ENCODE data around the gene COL15A1. TPM values are rescaled to one million over a fixed set of nuclear protein-coding genes. Genes with fewer than 3 reads are reported as not detected.

The COL15A1 gene
- total RNA-seq, 1 donor from 2014 or later, result 15.0 TPM

DNA sequence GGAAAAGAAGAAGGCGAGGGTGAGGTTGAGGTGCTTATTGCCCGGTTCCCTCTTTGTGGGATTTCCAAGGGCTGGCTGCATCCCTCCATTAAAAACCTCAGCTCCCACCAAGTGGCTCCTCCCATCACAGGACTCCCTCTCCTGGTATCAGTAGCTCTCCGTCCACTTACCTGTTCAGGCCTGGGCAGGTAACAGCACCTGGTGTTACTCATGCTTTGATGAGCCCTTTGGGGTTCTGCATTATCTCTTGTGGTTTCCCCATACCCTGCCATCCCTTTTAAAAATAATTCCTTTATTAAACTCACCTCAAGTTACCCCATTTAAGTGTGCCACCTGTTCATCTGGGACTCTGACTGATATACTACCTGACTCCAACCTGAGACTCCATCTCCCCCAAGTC, 143.8 kb downstream of the COL15A1 start:
- Histone ChIP-seq H3K36me3 (no peaks in the 10 kb centered on the region), H3K27me3 (no peaks in the 10 kb centered on the region), H3K27ac (no peak overlapping the region), H3K9me3 (no peaks in the 10 kb centered on the region), H3K4me3 (no peak overlapping the region), H3K4me1 (peaks cover 30% of the 10 kb centered on the region)
- TF ChIP-seq, protein P1, sequence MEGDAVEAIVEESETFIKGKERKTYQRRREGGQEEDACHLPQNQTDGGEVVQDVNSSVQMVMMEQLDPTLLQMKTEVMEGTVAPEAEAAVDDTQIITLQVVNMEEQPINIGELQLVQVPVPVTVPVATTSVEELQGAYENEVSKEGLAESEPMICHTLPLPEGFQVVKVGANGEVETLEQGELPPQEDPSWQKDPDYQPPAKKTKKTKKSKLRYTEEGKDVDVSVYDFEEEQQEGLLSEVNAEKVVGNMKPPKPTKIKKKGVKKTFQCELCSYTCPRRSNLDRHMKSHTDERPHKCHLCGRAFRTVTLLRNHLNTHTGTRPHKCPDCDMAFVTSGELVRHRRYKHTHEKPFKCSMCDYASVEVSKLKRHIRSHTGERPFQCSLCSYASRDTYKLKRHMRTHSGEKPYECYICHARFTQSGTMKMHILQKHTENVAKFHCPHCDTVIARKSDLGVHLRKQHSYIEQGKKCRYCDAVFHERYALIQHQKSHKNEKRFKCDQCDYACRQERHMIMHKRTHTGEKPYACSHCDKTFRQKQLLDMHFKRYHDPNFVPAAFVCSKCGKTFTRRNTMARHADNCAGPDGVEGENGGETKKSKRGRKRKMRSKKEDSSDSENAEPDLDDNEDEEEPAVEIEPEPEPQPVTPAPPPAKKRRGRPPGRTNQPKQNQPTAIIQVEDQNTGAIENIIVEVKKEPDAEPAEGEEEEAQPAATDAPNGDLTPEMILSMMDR (IDR thresholded peaks at IDR 0.05), result no peak
- TF ChIP-seq POLR2A (IDR thresholded peaks at IDR 0.05) (no peak), POLR2AphosphoS5 (IDR thresholded peaks at IDR 0.05; ENCODE audit: insufficient read depth in 1 of 2, low read depth in 1 of 2) (no peak)
- intact Hi-C loops (cut with DNase I), result no loop called here
- DNase-seq (ENCODE audit: extremely low spot score in 2 of 2), result no peak

DNA sequence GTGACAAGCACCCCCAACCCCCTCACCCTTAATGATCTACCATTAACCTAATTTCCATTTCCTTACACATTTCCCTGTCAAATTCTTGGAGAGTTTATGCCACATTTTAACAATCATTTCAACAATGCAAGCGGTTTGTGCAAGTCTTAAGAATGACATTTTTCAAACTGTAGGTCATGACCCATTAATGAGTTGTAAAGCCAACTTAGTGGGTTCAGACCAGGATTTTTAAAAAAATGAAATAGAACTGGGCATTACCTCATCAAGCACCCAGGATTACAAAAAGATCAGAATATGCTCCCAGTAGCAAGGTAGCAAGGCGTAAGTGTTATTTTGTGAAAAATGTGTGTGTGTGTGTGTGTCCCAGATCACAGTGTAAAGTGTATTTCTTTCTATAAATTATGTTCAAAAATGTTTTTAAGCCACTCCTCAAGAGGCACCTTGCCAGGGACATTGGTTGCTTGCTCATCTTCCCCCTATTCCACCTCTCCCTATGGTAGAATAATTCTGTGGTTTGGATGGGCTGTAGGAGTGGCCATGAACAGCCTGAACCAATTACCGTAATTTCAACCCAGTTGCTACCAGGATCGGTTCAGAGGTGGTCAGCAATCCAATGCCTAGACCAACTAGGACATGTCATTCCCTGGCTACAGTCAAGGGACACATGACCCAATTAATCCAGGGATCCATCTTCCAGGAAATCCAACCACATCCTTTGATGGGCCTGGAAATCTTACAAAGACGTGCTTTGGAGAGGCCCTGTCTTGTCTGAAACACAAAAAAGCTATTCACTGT, 146.8 kb downstream of the COL15A1 start:
- TF ChIP-seq POLR2A (IDR thresholded peaks at IDR 0.05), result no peak
- Histone ChIP-seq H3K4me3 (no peak overlapping the region), H3K27ac (no peak overlapping the region), H3K9me3 (no peaks in the 10 kb centered on the region), H3K27me3 (no peaks in the 10 kb centered on the region), H3K36me3 (no peaks in the 10 kb centered on the region), H3K4me1 (peaks cover 17% of the 10 kb centered on the region)
- DNase-seq (ENCODE audit: extremely low spot score in 2 of 2), result no peak
- intact Hi-C loops (cut with DNase I), result no loop called here

DNA sequence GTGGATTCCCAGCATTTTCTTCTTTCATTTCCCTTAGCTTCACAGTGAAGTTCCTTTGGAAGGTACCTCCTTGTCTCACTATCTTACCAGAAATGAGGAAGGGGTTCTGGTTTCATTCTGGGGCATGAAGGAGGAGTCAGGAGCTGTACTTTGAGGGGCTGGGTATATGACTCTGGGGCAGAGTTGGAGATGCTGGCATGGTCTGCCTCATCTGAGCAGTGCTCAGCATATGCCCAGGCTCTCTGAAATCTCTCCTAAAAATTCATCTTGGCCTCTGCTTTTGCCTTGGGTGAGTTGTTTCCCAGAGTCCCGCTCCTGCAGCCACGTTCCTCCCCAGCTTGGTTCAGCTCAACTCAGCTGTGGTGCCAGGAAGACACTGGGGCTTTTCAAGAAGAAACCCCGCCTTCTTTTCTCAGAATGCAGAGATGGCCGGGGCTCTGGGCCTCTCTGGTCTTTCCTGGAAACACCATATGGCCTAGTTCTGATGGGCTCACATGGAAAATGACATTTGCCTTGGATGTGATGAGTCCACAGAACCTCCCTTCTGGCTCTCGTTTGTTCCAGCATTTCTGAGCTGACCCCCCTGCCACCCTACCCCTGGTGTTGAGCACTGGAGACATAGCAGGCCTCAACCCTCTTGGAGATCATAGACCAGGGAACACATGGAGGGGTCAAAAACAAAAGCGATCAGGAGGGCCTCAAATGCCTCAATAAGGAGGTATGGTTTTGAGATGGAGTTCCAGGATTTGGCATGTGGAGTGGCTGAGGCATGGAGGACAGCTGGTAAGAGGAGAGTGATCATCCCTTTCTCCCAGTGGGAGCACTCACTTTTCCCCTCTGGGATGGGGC, 149.2 kb downstream of the COL15A1 start:
- Histone ChIP-seq H3K9me3 (no peaks in the 10 kb centered on the region), H3K36me3 (no peaks in the 10 kb centered on the region), H3K4me3 (no peak overlapping the region), H3K27me3 (no peaks in the 10 kb centered on the region), H3K27ac (no peak overlapping the region), H3K4me1 (no peaks in the 10 kb centered on the region)
- intact Hi-C loops (cut with DNase I), result no loop called here
- TF ChIP-seq POLR2A (IDR thresholded peaks at IDR 0.05), result no peak
- no peak for TF ChIP-seq POLR2AphosphoS5 (IDR thresholded peaks at IDR 0.05; ENCODE audit: insufficient read depth in 1 of 2, low read depth in 1 of 2)
- TF ChIP-seq, protein P1 (IDR thresholded peaks at IDR 0.05), result no peak
- DNase-seq (ENCODE audit: extremely low spot score in 2 of 2), result no peak

DNA sequence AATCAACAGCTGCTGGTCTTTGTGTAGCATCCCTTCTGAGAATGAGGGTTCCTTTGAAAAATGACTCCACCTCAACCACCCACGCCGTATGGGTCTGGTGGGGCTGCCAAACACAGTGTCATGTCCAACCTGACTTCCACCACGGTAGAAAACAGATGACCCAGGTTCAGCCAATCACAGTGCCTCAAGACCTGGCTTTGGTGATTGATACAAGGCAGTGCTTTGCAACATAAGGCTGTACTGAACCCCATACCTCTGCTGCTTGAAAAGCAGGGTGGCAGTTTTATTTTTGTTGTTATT, 149.7 kb downstream of the COL15A1 start:
- TF ChIP-seq POLR2AphosphoS5 (IDR thresholded peaks at IDR 0.05; ENCODE audit: insufficient read depth in 1 of 2, low read depth in 1 of 2) (no peak), POLR2A (IDR thresholded peaks at IDR 0.05) (no peak)
- TF ChIP-seq, protein P1 (IDR thresholded peaks at IDR 0.05), result no peak
- Histone ChIP-seq H3K4me3 (no peak overlapping the region), H3K4me1 (no peaks in the 10 kb centered on the region), H3K27me3 (no peaks in the 10 kb centered on the region), H3K36me3 (no peaks in the 10 kb centered on the region), H3K27ac (no peak overlapping the region), H3K9me3 (no peaks in the 10 kb centered on the region)
- intact Hi-C loops (cut with DNase I), result no loop called here
- no peak for DNase-seq (ENCODE audit: extremely low spot score in 2 of 2)

DNA sequence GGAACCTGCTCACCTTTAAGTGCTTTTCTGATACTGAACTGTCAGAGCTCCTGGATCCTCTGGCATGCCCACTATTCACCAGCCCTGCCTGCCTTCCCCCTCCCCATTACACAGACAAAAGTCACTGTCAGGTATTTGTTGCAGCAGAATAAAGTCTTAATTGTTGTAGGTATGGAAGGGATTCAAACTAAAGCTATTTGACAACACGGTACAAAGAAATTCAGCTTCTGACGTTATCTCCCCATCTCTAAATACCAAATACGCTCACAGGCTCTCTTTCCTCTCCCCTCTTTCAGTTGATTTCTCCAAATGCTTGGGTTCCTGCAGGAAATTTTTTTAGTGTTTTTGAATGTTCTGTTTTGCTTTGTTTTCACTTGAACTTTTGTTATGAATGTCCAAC, 151.9 kb downstream of the COL15A1 start:
- Histone ChIP-seq H3K9me3 (no peaks in the 10 kb centered on the region), H3K27ac (no peak overlapping the region), H3K27me3 (no peaks in the 10 kb centered on the region), H3K4me1 (no peaks in the 10 kb centered on the region), H3K4me3 (no peak overlapping the region), H3K36me3 (no peaks in the 10 kb centered on the region)
- TF ChIP-seq POLR2AphosphoS5 (IDR thresholded peaks at IDR 0.05; ENCODE audit: insufficient read depth in 1 of 2, low read depth in 1 of 2), result no peak
- TF ChIP-seq POLR2A (IDR thresholded peaks at IDR 0.05), result no peak
- TF ChIP-seq, protein P1 (IDR thresholded peaks at IDR 0.05), result no peak
- intact Hi-C loops (cut with DNase I), result no loop called here
- DNase-seq (ENCODE audit: extremely low spot score in 2 of 2), result no peak
